Measurements from ENCODE around the gene SUSD2.

GRCh38 chr22:24161909-24162308 lies 19.4 kb upstream of the SUSD2 start:
- TF ChIP-seq CTCF (IDR thresholded peaks at IDR 0.05) (no peak), ZFX (IDR thresholded peaks at IDR 0.05; ENCODE audit: borderline replicate concordance) (no peak)
